SU-DHL-6 (cell line): ENCODE measurements around the gene ADGRF3.

Experiments
- H2AFZ ChIP-seq: fragments of 200-600 bp; sonication (generic); 2 replicates; pipeline ENCODE4 v1.6.1; 2014; ENCODE audit warnings: low read depth, mild to moderate bottlenecking, moderate library complexity, mixed read lengths, antibody characterized with exemption, low read length; ENCODE audit not compliant: severe bottlenecking
- H3F3A ChIP-seq: fragments of 200-600 bp; shearing (Covaris generic); 2 replicates; pipeline ENCODE4 v1.6.0; 2016; ENCODE audit warnings: antibody characterized with exemption, mild to moderate bottlenecking; ENCODE audit not compliant: insufficient read depth
- H3K27ac ChIP-seq: fragments of 200-600 bp; sonication (generic); 2 replicates; pipeline ENCODE4 v1.5.1; 2016; ENCODE audit warnings: low read depth, mild to moderate bottlenecking, low read length, moderate library complexity, mixed read lengths
- H3K27me3 ChIP-seq: fragments of 200-600 bp; sonication (generic), shearing (Covaris generic); 2 replicates; pipeline ENCODE4 v1.6.0; 2014; ENCODE audit warnings: mild to moderate bottlenecking, low read length
- H3K36me3 ChIP-seq: fragments of 200-600 bp; sonication (generic); 2 replicates; pipeline ENCODE4 v1.6.1; 2014; ENCODE audit warnings: mild to moderate bottlenecking, low read length, mixed read lengths
- H3K4me2 ChIP-seq: fragments of 300-600, 200-600 bp; shearing (Covaris generic), sonication (generic); 2 replicates; pipeline ENCODE4 v1.6.0; 2014; ENCODE audit warnings: low read length, low read depth, mild to moderate bottlenecking; ENCODE audit not compliant: poor library complexity, severe bottlenecking
- H3K4me3 ChIP-seq: fragments of 200-600 bp; sonication (generic); 2 replicates; pipeline ENCODE4 v1.5.1; 2014; ENCODE audit warnings: antibody characterized with exemption, low read length, mild to moderate bottlenecking, mixed read lengths; ENCODE audit not compliant: insufficient read depth, poor library complexity, severe bottlenecking
- H3K79me2 ChIP-seq: fragments of 200-600 bp; sonication (generic); 2 replicates; pipeline ENCODE4 v1.6.1; 2014; ENCODE audit warnings: mild to moderate bottlenecking, low read length, moderate library complexity; ENCODE audit not compliant: insufficient read depth
- H3K9ac ChIP-seq: fragments of 200-600 bp; sonication (generic); 2 replicates; pipeline ENCODE4 v1.7.0; 2014; ENCODE audit warnings: mild to moderate bottlenecking, low read length
- H3K9me2 ChIP-seq: fragments of 200-600 bp; sonication (generic); replicated peaks from 2 replicates; pipeline ENCODE4 v1.6.1; 2014; ENCODE audit warnings: low read length; ENCODE audit not compliant: insufficient read depth
- H3K9me3 ChIP-seq: fragments of 200-600 bp; sonication (generic); 2 replicates; pipeline ENCODE4 v1.6.1; 2014; ENCODE audit warnings: low read length, mixed read lengths; ENCODE audit not compliant: insufficient read depth
- H4K20me1 ChIP-seq: fragments of 200-600 bp; sonication (generic); 2 replicates; pipeline ENCODE4 v1.6.1; 2014; ENCODE audit warnings: low read depth, mild to moderate bottlenecking, antibody characterized with exemption, low read length, moderate library complexity, mixed read lengths
- EZH2phosphoT487 ChIP-seq: fragments of 200-600 bp; sonication (generic), shearing (Covaris generic); conservative IDR thresholded peaks from 2 replicates; pipeline ENCODE4 v1.6.1; 2018; ENCODE audit warnings: mild to moderate bottlenecking, antibody characterized with exemption, low read length, moderate library complexity, mixed read lengths
- TF ChIP-seq, protein P1 (sequence below): fragments of 200-600 bp; sonication (generic); IDR thresholded peaks from one replicate; pipeline ENCODE4 v1.5.1; 2017; ENCODE audit warnings: antibody characterized with exemption, mild to moderate bottlenecking, low read length, moderate library complexity; ENCODE audit not compliant: insufficient read depth, poor library complexity, severe bottlenecking

ADGRF3 gene

DNA sequence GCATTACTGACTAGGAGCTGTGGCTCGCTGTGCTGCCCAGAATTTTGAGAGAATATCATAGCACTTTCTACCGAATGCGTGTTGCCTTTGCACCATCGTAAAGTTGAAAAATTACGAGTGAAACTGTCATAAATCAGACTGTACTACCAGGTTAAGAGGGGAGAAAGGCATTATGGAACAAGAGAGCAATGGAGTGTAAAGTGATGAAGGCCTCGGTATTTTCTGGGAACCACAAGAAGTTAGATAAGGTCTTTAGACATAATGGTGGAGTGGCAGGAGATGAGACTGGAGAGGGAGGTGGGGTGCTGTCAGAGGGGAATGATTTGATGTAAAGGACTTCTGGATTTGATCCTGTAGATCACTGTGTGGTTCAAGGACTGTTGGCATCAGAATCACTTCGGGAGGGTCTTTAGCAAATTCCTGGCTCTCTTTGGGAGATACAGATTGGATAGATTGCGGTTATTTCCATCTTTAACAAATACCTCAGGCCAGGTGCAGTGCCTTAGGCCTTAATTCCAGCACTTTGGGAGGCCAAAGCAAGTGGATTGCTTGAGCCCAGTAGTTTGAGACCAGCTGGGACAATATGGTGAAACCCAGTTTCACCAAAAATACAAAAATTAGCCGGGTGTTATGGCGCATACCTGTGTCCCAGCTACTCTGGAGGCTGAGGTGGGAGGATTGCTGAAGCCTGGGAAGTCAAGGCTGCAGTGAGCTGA lies 4.9 kb upstream of the ADGRF3 start:
- TF ChIP-seq, protein P1, sequence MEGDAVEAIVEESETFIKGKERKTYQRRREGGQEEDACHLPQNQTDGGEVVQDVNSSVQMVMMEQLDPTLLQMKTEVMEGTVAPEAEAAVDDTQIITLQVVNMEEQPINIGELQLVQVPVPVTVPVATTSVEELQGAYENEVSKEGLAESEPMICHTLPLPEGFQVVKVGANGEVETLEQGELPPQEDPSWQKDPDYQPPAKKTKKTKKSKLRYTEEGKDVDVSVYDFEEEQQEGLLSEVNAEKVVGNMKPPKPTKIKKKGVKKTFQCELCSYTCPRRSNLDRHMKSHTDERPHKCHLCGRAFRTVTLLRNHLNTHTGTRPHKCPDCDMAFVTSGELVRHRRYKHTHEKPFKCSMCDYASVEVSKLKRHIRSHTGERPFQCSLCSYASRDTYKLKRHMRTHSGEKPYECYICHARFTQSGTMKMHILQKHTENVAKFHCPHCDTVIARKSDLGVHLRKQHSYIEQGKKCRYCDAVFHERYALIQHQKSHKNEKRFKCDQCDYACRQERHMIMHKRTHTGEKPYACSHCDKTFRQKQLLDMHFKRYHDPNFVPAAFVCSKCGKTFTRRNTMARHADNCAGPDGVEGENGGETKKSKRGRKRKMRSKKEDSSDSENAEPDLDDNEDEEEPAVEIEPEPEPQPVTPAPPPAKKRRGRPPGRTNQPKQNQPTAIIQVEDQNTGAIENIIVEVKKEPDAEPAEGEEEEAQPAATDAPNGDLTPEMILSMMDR, result no peak
- TF ChIP-seq EZH2phosphoT487, result no peak
- H3K9ac ChIP-seq, result no peak overlapping the region
- H3K4me3 ChIP-seq, result no peak overlapping the region
- H3K27ac ChIP-seq, result no peak overlapping the region
- peaks cover 99% of the 10 kb centered on the region for H3K79me2 ChIP-seq
- no peaks in the 10 kb centered on the region; the same call in 1 of the 2 replicates for H3K36me3 ChIP-seq
- H3K9me2 ChIP-seq, result no peaks in the 10 kb centered on the region
- H3K4me2 ChIP-seq, result no peak overlapping the region
- no peaks in the 10 kb centered on the region for H3K9me3 ChIP-seq
- no peaks in the 10 kb centered on the region for H3K27me3 ChIP-seq
- no peaks in the 10 kb centered on the region for H3F3A ChIP-seq
- H2AFZ ChIP-seq, result no peak overlapping the region
- peaks cover 19% of the 10 kb centered on the region for H4K20me1 ChIP-seq

DNA sequence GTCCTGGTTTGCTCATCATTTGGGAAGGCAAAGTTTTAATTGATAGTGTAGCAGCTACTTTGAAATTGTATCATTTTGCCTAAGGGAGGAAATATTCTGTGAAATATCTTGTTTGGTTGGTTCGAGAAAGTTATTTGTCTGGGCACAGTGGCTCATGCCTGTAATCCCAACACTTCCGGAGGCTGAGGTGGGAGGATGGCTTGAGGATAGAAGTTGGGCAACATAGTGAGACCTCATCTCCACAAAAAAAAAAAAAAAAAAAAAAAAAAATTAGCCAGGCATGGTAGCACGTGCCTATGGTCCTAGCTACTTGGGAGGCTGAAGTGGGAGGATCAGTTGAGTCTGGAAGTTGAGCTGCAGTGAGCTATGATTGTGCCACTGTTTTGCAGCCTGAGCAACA lies 3.1 kb upstream of the ADGRF3 start:
- no peaks in the 10 kb centered on the region for H3K27me3 ChIP-seq
- no peak overlapping the region for H3K4me3 ChIP-seq
- no peak overlapping the region for H3K4me2 ChIP-seq
- H3K9me2 ChIP-seq, result no peaks in the 10 kb centered on the region
- H3K9me3 ChIP-seq, result no peaks in the 10 kb centered on the region
- H4K20me1 ChIP-seq, result peaks cover 11% of the 10 kb centered on the region; the same call in 1 of the 2 replicates
- H3K79me2 ChIP-seq, result peaks cover 92% of the 10 kb centered on the region
- peaks cover 4% of the 10 kb centered on the region; the same call in 1 of the 2 replicates for H3F3A ChIP-seq
- H3K27ac ChIP-seq, result no peak overlapping the region
- no peak overlapping the region for H3K9ac ChIP-seq
- TF ChIP-seq, protein P1, result no peak
- no peak for TF ChIP-seq EZH2phosphoT487
- no peaks in the 10 kb centered on the region; the same call in 1 of the 2 replicates for H3K36me3 ChIP-seq
- no peak overlapping the region for H2AFZ ChIP-seq

DNA sequence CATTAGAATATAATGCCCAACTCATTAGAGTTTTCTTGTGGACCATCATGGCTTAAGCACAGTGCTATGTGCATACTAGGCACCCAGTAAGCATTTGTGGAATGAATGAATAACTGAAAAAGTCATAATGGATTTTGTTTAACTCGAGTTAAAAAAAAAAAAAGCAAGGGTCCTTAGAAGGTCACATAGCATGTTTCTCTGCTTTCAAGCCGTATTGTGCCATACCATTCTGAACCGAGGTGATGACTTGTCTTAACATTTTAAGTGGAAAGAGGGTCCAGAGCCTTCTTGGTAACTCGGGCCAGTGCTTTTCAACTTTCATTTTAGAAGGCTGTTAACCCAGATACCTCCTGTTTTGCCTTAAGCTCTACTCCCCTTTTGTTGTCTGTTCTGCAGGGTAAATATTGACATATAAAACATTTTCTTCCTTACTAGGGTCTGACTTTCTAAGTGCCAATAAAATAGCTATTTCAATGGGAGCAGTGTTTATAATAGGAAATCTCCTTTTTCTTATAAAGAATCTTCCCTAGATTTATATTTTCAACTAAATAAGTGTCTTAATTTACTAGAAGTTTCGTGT lies 787 bp upstream of the ADGRF3 start:
- H3K27me3 ChIP-seq, result no peaks in the 10 kb centered on the region
- no peak overlapping the region for H2AFZ ChIP-seq
- peak overlapping the region; percentile 73; the same call in 1 of the 2 replicates for H3K27ac ChIP-seq
- peaks cover 76% of the 10 kb centered on the region for H3K79me2 ChIP-seq
- peaks cover 4% of the 10 kb centered on the region; the same call in 1 of the 2 replicates for H3F3A ChIP-seq
- peak overlapping the region; percentile 91 for H3K9ac ChIP-seq
- no peaks in the 10 kb centered on the region for H3K9me3 ChIP-seq
- no peaks in the 10 kb centered on the region for H3K9me2 ChIP-seq
- H3K4me3 ChIP-seq, result peak overlapping the region; percentile 92
- H3K4me2 ChIP-seq, result peak overlapping the region; percentile 93
- H4K20me1 ChIP-seq, result peaks cover 3% of the 10 kb centered on the region; the same call in 1 of the 2 replicates
- H3K36me3 ChIP-seq, result no peaks in the 10 kb centered on the region; the same call in 1 of the 2 replicates
- no peak for TF ChIP-seq EZH2phosphoT487
- TF ChIP-seq, protein P1, result no peak
